Peyer's patch (tissue), 4 donors: ENCODE results near the gene PPFIBP2.
A peak's percentile ranks its signal among the peaks of the same experiment; 100 is the strongest.

Experiments
- POLR2A ChIP-seq, 2 donors: fragments of 450-650 bp; IDR thresholded peaks; one replicate each; pipeline ENCODE4 v1.5.1; 2017; ENCODE audit warnings: antibody characterized with exemption in 2 of 2, mild to moderate bottlenecking in 2 of 2, moderate library complexity in 2 of 2
- TF ChIP-seq, protein P1 (sequence below), 6 experiments: fragments of 450-650 bp in 4 of 6; fragments of 200-600 bp in 2 of 6; sonication (generic) in 1 of 6; IDR thresholded peaks; one replicate each; pipeline ENCODE4 v1.5.1; 2017 to 2019; ENCODE audit warnings: antibody characterized with exemption in 6 of 6, mild to moderate bottlenecking in 3 of 6, moderate library complexity in 1 of 6

- TF ChIP-seq, protein P1, sequence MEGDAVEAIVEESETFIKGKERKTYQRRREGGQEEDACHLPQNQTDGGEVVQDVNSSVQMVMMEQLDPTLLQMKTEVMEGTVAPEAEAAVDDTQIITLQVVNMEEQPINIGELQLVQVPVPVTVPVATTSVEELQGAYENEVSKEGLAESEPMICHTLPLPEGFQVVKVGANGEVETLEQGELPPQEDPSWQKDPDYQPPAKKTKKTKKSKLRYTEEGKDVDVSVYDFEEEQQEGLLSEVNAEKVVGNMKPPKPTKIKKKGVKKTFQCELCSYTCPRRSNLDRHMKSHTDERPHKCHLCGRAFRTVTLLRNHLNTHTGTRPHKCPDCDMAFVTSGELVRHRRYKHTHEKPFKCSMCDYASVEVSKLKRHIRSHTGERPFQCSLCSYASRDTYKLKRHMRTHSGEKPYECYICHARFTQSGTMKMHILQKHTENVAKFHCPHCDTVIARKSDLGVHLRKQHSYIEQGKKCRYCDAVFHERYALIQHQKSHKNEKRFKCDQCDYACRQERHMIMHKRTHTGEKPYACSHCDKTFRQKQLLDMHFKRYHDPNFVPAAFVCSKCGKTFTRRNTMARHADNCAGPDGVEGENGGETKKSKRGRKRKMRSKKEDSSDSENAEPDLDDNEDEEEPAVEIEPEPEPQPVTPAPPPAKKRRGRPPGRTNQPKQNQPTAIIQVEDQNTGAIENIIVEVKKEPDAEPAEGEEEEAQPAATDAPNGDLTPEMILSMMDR (IDR thresholded peaks at IDR 0.05) = no peak
- TF ChIP-seq POLR2A (IDR thresholded peaks at IDR 0.05) = peak in 1 of 2 donors; percentile 22
Measured at GRCh38 chr11:7672960-7673723, 159.3 kb downstream of the PPFIBP2 start, which contains the start of gene CYB5R2.
